GM12865 (cell line): ENCODE data around the gene ITGA11.

Experiments used
- DNase-seq: peaks from one replicate; pipeline ENCODE4 v3.0.0; 2010; ENCODE audit warnings: low read depth
- H3K4me3 ChIP-seq: 2 replicates; pipeline ENCODE4 v1.5.1; 2011; ENCODE audit warnings: mild to moderate bottlenecking, low read depth, low read length, control low read depth
- CTCF ChIP-seq: IDR thresholded peaks from 2 replicates; pipeline ENCODE4 v1.5.1; 2011; ENCODE audit warnings: low read length, control low read depth, low read depth, inconsistent platforms; ENCODE audit not compliant: insufficient read depth; ENCODE audit errors: missing control alignments

Gene ITGA11

GRCh38 chr15:68346979-68347378 lies 85.0 kb downstream of the ITGA11 start:
- H3K4me3 ChIP-seq: no peak overlapping the region
- TF ChIP-seq CTCF: no peak
- DNase-seq: no peak

GRCh38 chr15:68345481-68345880 lies 86.5 kb downstream of the ITGA11 start:
- no peak for TF ChIP-seq CTCF
- no peak for DNase-seq
- H3K4me3 ChIP-seq: no peak overlapping the region

GRCh38 chr15:68344600-68344999 lies 87.4 kb downstream of the ITGA11 start:
- no peak overlapping the region for H3K4me3 ChIP-seq
- no peak for DNase-seq
- TF ChIP-seq CTCF: no peak

- no peak for TF ChIP-seq CTCF
- no peak overlapping the region for H3K4me3 ChIP-seq
- no peak for DNase-seq
These were observed 88.3 kb downstream of the ITGA11 start for GRCh38 chr15:68343579-68344225.

- DNase-seq: no peak
- no peak for TF ChIP-seq CTCF
- no peak overlapping the region for H3K4me3 ChIP-seq
These were observed 89.9 kb downstream of the ITGA11 start for GRCh38 chr15:68341760-68342725.

- H3K4me3 ChIP-seq: no peak overlapping the region
- DNase-seq: no peak
- no peak for TF ChIP-seq CTCF
These were observed 91.0 kb downstream of the ITGA11 start for GRCh38 chr15:68340726-68341671.
